Measurements from ENCODE around the gene SLBP.

The SLBP gene

GRCh38 chr4:1644891-1645657 lies 67.0 kb downstream of the SLBP start:
- DNase-seq: no peak

DNA sequence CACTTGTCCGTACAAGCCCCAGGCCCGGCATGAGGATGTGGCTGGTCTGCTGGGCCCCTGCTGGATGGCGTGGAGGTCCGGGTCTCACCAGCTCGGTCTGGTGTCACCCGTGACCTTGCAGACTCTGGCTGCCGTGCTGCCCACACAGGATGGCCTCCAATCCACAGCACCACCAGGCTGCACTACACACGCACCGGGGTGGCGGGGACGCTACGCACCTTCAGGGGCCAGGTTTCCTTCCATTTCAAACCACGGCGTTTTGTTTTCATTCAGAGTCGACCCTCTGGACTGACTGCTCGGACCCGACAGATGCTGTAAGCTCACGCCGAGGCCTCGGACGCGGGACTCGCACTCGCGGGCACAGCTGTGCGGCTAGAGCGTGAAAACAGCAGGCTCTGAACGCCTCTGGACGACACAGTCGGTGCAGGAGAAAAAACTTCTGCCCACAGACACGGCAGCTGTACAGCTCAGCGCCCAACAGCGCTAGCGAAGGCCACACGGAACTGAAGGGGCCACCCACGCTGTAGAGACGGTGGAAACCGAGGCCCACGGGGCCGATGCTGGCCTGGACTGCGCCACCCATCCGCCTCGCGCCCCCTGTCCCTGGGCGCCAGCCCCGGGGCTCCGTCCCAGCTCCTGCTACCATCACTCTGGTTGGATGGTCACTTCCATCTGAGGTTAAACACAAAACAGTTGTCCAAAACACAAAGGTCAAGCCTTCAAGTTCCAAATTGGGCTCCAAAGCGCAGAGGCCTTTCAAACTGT lies 68.0 kb downstream of the SLBP start:
- no peak for DNase-seq

All from SHP77 (cell line).